CD4-positive, alpha-beta T cell treated with Interleukin-4 for 1 hour (primary cell): ENCODE data around the gene AATK.

Experiments
- DNase-seq, 2 donors: peaks; one replicate each; pipeline ENCODE4 v3.0.0-alpha.2; 2020 to 2022

AATK gene

DNA sequence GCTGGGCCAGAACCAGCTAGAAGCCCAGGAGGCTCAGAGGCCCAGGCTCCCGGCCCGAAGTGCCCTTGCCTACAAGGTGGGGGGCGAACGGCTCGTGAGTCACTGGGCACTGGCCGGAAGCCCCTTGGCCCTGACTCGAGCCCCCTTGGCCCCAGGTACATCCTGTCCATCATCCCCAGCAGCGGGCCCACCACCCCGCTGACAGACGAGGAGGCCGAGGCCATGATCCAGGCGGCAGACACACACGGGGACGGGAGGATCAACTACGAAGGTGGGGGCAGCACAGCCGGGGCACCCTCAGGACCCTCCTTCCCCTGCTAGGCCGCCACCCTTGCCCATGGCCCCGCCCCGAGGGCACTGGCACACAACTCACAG lies 15.8 kb upstream of the AATK start:
- DNase-seq: no peak

DNA sequence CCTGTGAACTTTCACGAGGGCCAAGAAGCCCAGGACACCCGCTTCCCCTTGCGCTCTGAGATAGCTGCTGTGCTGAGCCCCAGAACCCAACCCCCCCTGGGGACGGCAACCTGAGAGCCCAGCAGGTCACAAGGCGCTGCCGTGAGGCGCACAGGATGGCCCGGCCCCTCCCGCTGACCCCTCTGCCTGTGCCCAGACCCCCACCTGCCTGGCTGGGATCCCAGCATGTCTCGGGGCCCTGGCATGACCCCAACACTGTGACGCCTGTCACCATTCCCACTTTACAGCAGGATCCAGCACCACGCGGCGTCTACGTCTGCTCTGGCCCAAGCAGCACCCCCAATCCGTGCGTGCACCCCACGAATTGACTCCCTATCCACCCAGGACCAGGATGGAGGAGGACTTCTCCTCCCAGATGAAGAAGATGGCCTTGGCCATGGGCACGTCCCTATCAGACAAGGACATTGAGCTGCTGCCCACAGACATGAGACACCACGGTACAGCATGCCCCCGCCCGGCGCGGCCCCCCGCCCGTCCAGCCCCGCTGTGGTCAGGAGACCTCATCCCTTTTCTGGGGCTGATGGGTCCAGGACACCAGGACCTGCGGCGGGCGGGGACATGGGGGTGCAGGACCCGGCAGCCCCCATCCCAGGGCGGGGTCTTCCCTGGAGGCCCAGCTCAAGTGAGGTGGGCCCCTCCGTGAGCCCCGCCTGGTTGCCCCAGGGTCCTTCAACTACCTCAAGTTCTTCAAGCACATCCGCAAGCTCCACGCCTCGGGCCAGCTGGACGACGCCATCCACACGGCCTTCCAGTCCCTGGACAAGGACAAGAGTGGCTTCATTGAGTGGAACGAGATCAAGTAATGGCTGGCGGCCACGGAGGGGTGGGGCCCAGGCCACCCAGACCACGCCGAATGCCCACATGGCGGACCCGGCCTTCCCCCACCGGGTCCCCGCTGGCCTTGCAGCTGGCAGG lies 15.1 kb upstream of the AATK start:
- DNase-seq: no peak

DNA sequence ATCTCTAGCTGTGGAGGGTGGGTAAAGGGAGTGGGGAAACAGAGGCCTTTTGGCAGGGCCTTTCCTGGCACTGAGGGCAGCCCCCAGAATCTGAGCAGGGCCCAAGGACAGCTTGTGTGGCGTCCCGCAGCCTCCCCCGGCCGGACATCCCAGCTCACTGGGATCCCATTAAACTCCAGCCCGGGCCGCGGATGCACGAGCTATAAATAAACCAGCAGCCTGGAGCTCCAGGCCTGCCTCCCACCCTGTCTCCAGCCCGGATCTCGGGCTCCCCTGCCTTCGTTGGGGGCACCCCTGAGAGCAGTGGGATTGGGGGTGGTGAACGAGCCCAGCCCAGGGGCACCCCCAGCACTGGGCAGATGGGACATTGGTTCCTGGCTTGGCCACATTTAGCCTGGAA lies 13.8 kb upstream of the AATK start:
- no peak for DNase-seq

DNA sequence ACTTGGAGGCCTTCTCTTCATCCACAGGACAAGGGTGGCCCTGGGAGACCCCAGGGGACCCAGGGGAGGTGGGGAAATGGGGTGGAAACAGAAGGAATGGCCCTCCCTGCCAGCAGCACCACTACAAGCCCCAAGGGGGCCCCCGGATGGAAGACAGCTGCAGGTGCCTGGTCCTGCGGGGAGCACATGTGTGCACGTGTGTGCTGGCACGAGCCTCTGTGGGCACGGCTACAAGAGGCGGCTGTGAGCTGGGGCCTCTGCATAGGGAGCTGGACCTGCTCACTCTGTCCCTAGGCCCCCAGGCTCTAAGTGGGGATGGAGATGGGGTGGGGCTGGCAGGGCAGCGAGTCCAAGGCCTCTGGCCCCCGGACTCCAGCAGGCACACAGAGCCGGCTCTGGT lies 13.2 kb upstream of the AATK start:
- no peak for DNase-seq

DNA sequence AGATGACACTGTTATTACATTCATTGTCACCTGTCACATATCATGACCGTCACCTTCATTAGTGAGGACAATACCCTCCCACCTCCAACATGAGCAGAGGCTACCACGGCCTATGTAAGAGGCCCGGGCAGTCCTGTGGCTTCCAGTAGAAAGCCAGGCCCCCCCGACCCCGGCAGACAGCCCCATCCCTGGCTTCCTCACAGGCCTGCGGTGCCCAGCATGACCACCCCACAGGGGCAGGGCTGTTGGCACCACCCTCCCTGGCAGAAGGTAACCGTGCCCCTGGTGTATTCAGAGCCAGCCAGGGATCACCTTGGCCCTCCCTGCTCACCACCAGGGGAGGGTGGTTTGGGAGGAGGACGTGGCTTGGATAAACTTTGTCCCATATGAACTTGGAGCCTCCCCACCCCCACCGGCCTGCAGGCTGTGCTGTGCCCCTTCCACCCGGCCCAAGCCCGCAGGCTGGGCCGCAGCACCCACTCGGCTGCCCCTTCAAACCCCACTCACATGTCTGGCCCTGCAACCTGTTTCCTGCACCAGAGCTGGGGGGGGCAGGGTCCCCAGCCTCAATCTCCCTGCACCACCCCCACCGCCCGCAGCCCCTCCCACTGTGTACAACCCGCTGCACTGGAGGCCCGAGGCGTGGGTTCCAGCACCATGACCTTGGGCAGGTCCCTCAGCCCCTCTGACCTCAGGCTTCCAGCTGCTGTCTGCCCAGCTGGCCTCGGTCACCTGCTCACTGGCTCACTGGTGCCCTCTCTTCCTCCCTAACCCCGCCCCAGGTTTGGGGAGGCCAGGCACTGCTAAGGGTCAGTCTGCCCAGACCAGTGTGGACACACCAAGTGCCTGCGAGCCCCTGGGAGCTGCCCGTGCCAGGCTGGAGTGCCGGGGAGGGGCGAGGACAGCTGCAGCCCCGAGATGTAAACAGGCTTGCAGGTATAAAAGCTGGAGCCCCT lies 12.4 kb upstream of the AATK start:
- no peak for DNase-seq

DNA sequence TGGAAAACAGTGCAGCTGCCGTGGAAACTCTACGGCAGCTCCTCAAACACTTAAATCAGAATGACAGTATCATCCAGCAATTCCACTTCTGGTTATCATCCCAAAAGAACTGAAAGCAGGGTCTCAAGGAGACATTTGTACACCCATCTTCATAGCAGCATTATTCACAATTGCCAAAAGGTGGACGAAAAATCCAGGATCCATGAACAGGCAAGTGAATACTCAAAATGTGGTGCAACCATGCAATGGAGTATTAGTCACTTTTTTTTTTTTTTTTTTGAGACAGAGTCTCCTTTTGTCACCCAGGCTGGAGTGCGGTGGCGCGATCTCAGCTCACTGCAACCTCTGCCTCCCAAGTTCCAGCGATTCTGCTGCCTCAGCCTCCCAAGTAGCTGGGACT lies 10.6 kb upstream of the AATK start:
- DNase-seq: no peak

DNA sequence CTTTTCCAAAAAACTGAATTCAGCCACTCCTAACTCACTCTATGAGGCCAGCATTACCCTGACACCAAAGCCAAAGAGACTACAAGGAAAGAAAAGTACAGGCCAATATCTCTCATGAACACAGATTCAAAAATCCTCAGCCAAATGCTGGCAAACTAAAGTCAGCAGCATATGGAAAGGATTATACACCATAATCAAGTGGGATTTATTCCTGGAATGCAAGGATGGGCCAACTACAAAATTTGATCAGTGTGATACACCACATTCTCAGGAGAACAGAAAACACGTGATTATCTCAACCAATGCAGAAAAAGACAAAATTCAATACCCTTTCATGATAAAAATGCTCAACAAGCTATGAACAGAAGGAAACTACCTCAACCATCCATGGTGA lies 7.7 kb upstream of the AATK start:
- no peak for DNase-seq

DNA sequence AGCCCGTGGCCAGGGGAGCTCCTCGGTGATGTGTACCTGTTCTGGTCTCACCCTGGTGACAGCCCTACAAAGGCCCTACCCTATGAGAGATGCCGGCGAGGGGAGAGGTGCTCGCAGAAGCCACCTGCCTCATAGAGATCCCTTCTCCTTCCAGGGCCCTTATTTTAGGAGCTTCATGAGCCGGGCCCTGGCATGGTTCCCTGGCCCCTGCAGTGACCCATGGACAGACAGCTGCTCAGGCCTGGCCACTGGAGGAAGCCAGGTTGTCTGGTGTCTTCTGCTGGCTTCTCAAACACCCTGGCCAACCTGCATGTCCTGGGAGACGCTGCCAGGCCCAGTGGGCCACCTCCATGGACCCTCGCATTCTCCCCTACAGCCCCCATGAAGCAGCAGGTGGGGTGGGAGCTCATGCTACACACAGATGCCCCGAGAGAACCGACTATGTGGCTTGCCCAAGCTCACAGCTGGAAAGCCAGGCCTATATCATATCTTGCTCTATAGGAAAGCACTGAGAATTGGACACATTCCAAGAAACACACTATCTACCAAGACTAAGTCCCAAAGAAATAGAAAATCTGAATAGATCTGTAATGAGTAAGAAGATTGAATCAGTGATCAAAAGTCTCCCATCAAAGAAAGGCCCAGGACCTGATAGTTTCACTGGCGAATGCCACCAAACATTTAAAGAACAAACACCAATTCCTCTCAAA lies 7.2 kb upstream of the AATK start:
- DNase-seq: no peak

DNA sequence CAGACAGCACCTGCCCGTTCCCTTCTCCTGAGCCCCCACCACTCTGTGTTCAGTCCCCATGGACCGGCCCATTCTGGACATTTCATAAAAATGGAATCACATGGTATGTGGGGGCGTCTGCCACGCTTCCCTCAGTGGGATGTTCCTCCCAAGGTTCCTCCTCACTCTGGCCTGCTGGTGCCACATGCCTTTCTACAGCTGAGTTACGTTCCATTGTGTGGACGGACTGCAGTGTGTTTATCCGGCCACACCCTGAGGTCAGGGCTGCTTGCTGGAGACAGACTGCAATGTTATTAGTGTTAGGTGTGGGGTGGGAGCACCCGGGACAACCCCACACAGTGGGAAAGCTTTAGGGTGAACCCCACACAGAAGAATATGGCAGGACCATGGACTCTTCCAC lies 5.9 kb upstream of the AATK start:
- DNase-seq: no peak

DNA sequence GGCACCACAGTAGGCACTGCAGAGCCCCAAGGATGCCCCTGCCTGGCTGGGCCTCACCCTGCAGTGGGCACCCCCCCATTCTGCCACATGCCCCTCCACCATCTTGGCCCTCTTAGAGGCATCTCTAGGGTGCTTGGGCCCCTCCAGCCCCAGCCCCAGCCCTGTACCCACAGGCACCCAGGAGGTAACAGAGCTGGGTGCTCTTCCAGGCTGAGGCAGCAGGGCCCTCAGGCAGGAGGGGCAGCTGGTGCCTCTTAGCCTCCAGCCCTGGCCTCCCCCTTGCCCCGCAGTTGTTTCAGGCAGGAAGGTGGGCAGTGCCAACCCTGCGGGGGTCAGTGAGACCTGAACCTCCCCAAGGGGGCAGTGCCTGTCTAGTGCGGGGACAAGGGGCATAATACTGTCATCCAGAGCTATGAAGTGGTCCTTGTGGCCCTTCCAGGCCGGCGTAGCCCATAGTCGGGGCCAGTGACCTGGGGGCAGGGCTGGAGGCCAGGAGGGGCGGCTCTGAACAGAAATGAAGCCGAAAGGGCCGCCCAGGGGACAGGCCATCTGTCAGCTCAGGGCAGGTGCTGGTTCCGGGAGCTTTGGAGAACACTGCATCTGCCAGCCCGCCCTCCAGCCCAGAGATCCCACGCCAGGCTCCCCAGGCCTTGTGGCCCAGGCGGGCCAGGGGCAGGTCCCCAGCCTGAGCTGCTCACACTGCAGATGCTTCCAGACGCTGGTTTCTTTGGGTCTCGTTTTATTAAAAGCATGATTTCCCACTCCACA lies 4.9 kb upstream of the AATK start:
- DNase-seq: no peak

DNA sequence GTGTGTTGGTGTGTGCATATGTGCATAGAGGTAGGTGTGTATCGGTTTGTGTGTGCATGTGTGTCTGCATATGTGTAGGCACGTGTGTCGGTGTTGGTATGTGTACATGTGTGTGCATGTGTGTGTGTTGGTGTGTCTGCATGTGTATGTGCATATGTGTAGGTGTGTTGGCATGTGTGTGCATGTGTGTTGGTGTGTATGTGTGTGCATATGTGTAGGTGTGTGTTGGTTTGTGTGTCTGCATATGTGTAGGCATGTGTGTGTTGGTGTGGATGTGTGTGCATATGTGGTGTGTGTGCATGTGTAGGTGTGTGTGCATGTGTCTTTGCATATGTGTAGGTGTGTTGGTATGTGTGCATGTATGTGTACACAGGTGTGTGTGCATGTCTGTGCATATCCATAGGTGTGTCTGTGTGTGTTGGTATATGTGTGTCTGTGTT lies 3.9 kb upstream of the AATK start:
- no peak for DNase-seq

DNA sequence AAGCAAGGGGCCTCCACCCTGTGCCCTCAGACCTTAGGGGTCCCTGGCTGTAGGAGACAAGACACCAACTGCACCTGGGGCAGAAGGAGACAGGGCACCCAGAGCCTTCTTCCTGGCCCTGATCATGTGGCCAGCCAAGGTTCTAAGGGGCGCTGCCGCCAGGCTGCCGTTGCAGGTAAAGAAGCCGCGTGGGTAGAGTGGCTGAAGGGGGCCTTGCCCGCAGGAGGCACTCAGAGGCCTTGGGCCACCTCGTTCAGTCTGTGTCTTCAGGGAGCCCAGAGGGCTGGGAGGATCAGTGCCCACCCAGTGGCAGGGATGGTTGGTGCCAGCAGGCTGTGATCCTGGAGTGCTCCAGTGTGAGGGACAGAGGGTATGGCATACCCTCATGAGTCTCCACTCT lies 1.6 kb upstream of the AATK start:
- DNase-seq: no peak

DNA sequence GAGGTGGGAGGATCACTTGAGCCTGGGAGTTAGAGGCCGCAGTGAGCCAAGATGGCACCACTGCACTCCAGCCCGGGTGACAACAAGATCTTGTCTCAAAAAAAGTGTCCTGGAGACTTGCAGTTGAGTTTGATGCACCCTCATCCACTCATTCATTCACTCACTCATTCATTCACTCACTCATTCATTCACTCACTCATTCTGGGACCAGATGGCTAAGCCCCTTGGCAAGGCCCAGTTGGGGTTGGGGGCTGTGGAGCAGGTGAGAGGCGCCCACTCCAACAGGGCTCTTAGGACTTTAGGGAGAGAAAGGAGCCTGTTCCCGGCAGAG lies 1.1 kb upstream of the AATK start:
- no peak for DNase-seq

DNA sequence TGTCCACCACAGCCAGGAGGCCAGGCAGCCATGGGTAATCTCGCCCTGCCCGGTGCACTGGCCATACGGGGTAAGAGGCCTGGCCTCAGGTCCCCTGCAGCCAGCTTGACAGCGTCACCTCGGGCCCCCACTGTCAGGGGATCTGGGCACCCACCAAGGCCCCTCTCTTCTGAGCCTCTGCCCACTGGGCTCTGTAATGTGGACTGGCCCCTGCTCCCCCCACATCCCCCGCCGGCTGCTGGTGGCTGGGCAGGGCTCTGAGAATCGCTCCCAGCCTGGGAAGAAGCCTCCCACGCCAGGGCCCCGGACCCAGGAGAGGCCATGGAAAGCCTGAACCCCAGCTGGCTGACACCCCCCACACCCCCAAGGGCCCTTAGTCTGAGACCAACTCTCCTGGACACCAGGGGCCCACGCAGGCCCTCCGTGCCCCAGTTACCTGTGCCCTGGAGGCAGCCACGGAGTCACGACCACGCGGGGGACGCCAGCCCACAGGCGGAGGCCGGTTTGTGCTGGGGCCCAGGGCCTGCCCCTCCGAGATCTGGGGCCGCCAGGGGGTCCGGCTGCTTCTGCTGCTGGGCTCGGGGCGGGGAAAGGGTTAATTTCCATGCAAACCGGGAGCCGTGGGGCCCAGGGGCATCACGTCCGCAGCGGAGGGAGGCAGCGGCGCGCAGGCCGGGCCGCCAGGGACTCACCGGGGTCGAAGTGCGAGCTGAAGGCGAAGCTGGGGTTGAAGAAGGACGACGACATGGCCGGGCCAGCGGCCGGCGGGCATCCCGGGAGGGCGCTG lies 582 bp downstream of the AATK start, which contains the start of gene PVALEF:
PVALEF (plus strand) TSS at position 262 of the 787 bp plus-strand sequence. CDS start 15,720 bp downstream, outside the sequence.
- no peak for DNase-seq

DNA sequence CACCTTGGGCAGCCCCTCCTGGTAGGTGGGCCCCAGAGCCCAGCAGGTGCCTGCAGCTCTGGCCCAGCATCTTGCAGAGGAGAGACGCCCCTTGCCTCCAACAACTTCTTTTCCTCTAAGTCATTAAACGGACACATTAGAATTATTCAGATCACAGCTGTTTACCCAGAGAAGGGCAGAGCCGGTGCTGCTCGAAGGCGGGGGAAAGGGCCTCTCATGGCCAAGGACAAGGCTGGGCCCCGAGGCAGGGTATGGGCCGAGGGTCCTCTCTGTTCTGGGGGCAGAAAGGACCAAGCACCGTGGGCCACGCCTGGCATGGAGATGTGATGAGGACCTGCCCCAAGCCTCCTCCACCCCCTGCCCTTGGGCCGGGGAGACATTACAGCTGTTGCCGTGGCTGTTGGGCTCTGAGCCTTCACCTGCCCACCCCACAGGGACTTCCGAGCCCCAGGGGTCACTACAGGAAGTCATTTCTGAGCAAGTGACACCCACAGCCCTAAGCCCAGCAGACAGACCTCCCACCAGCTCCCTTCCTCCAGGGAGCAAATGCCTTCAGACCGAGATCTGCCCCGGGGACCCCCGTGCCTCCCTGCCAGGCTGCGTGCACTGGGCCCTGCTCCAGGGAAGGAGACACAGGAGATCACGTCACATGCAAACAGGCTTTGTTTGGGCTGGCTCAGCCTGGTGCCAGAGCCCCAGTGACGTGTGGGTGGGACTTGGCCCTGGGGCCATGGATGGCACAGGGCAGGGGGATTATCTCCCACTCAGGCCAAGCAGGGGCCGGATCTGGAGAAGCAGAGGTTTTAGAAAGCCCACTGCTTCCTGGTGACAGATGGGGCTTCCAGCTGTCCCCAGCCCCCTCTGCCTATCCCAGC lies 1.4 kb downstream of the AATK start:
- DNase-seq: no peak

DNA sequence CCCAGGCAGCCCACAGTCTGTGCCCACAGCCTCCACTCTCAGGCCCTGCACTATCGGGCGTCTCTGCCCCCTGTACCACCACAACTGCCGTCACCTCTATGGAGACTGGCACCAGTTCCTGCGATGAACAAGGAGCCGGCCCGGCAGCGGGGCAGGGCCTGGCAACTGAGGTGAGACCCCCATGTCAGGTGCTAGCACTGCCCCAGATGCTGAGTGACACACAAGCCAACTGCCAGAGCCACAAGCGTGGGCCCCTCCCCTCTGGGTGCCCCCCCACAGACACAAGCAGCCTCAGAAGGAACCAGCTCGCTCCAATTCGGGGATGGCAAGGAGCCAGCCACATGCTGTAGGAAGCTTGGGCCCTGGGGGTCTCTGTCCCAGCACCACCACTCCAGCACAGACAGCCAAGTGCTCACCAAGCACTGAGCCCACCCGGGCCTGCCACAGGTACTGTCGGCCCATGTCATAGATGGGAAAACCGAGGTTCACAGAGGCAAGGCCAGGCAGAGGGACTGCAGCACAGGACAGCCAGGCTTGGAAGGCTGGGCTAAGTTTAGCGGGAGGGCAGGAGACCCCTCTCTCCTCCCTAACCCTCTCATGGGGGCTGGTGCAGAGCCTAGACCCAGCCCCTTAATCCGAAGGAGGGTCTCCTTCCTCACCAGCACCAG lies 2.2 kb downstream of the AATK start:
- no peak for DNase-seq

DNA sequence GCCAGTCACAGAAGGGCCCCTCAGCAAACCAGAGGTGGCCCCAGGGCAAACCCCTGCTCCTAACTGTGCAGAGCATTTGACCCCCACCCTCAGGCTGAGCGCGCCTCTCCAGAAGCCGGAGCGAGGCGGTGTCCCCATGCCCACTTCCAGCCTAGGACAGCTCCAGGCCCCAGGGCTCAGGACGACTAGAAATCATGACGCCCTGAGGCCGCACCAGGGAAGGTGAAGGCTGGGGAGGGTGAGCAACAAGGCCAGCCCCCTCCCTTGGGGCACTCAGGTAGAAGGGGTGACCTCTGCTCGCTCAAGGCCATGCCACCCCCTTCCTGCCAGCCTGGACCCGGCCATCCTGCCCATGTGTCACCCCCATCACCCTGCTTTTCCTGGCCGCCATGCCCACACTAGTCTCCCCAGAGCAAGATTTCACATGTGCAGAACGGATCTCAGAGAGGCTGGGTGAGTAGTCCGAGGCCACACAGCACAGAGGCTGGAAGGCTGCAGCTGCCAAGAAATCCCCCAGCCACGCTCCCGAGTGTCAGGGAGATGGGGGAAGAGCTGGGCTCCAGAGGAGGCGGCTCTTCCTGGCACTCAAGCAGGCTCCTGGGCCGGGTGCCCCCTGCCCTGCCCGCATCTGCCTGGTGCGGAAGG lies 2.8 kb downstream of the AATK start:
- DNase-seq: no peak

DNA sequence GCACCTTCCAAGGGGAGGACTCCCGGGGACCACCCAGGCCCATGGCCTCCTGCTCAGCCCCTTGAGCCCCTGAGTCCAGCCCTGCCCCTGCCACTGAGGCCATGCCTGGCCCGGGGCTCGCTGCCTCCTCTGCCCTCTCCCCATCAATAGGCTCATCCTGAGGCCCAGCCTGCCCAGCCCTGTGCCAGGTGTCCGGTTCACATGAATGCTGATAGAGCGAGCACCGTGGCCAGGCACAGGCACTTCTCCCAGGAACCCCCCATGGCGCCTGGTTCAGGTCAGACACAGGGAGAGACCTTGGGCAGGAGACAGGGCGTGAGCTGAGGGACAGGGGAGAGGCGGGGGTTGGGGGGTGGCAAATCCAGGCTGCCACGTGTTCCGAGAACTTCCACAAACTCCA lies 3.5 kb downstream of the AATK start:
- DNase-seq: no peak

DNA sequence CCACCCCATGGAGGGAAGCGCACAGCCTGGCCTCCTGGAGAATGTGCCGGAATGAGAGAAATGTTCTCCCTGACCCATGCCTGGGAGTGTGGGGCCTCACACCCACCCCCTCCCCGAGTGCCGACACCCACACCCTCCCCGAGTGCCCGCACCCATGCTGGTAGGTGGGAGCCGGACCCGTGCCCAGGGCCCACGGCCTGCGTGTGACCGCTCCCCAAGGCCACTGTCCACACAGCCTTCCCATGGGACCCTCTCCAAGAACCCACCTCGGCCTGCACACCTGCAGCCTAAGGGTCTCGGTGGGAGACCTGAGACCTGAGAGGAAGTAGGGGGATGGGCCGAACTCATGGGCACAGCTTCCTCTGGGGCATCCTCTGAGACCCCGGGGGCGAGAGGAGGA lies 4.0 kb downstream of the AATK start:
- DNase-seq: no peak
